ENCODE results near the gene GPC5. TPM values are rescaled to one million over a fixed set of nuclear protein-coding genes. Genes with fewer than 3 reads are reported as not detected.

GPC5 gene
- total and polyA plus RNA-seq, 2 donors (not counting 3 experiments of a cell fraction or from before 2014, with no cell fraction given): 0.59 to 0.97 TPM

GRCh38 chr13:92044351-92044750, 645.9 kb downstream of the GPC5 start:
- Histone ChIP-seq H3K4me3 (replicated peaks in 1 of 3; ENCODE audit: insufficient read depth in 1 of 3, low read depth in 1 of 3, low read length in 3 of 3) (no peak overlapping the region), H3K27me3 (ENCODE audit: control insufficient read depth in 2 of 2, insufficient read depth in 2 of 2, low read length in 2 of 2) (no peaks in the 10 kb centered on the region), H3K4me2 (ENCODE audit: insufficient read depth, low read length) (no peak overlapping the region), H3K27ac (ENCODE audit: insufficient read depth, low read depth, low read length) (no peak overlapping the region), H3K79me2 (ENCODE audit: control insufficient read depth, insufficient read depth, low read length) (no peaks in the 10 kb centered on the region), H3K4me1 (ENCODE audit: control insufficient read depth, extremely low read depth, insufficient read depth, low read length) (no peaks in the 10 kb centered on the region), H3K36me3 (ENCODE audit: control insufficient read depth in 2 of 2, extremely low read depth in 1 of 2, insufficient read depth in 2 of 2, low read length in 2 of 2) (no peaks in the 10 kb centered on the region), H3K9me1 (replicated peaks; ENCODE audit: control insufficient read depth, extremely low read depth, insufficient read depth, low read length) (no peaks in the 10 kb centered on the region), H2AFZ (ENCODE audit: low read depth, low read length) (no peak overlapping the region), H3K9me3 (replicated peaks; ENCODE audit: control insufficient read depth, insufficient read depth, low read length) (no peaks in the 10 kb centered on the region), H3K9ac (replicated peaks; ENCODE audit: extremely low read depth, insufficient read depth, low read length) (no peak overlapping the region), H4K20me1 (replicated peaks; ENCODE audit: control insufficient read depth, extremely low read depth, insufficient read depth, low read length) (no peaks in the 10 kb centered on the region)
- TF ChIP-seq EZH2 (IDR thresholded peaks at IDR 0.05; ENCODE audit: borderline replicate concordance, low read depth, low read length, severe bottlenecking) (no peak), MAX (IDR thresholded peaks at IDR 0.05; ENCODE audit: insufficient read depth, insufficient read length) (no peak), POLR2A (IDR thresholded peaks at IDR 0.05; ENCODE audit: low read depth, low read length) (no peak), CTCF (IDR thresholded peaks at IDR 0.05; ENCODE audit: extremely low read depth in 1 of 2, insufficient read depth in 1 of 2, low read depth in 1 of 2, low read length in 2 of 2) (no peak), FOS (IDR thresholded peaks at IDR 0.05; ENCODE audit: borderline replicate concordance, insufficient read depth, low read length) (no peak), MYC (IDR thresholded peaks at IDR 0.05; ENCODE audit: low read depth, low read length) (no peak), JUN (IDR thresholded peaks at IDR 0.05; ENCODE audit: borderline replicate concordance, insufficient read depth, insufficient read length, low read depth) (no peak), POLR2AphosphoS5 (IDR thresholded peaks at IDR 0.05; ENCODE audit: insufficient read depth, low read depth, low read length) (no peak), GATA2 (IDR thresholded peaks at IDR 0.05; ENCODE audit: insufficient read depth, insufficient read length, low read depth, low read length) (no peak)
- ChIA-PET CTCF (no interaction called here), POLR2A (no interaction called here)
- dilution Hi-C loops (cut with MboI; ENCODE audit: extremely low pct_ligation_motif_present, low sequenced_read_pairs) (no loop called here), intact Hi-C loops (cut with micrococcal nuclease) (no loop called here)
- BruUV-seq (replicated peaks): no TSS peak
- no peak for DNase-seq (ENCODE audit: low read depth, low spot score)
- no peak for FAIRE-seq

Measured in endothelial cell of umbilical vein (primary cell).